Measurements from ENCODE around the gene FAM50A. TPM values are rescaled to one million over a fixed set of nuclear protein-coding genes. Genes with fewer than 3 reads are reported as not detected.

The FAM50A gene
- total and polyA plus RNA-seq, 4 experiments from 2014 or later: 35.6 to 70.3 (median 66.7) TPM

- no peaks in the 10 kb centered on the region for H3K36me3 ChIP-seq (ENCODE audit: insufficient read depth, low read length)
- peak; percentile 65 to 78 (median 72) for DNase-seq
- intact Hi-C loops (cut with micrococcal nuclease): loop anchor here (2.0 to 5.0 kb wide), 3 partner anchors 21 to 60 kb away; partner anchors contain the start of genes FAM3A, LAGE3 and SLC10A3
- POLR2A ChIA-PET (ENCODE audit: partially characterized antibody): interaction anchor here (1.3 to 4.5 kb wide), 11 partner anchors 11 to 531 kb away, joined by 3 to 42 read pairs (median 16); partner anchors contain the start of genes ATP6AP1, FAM3A, FAM50A and LAGE3
- Mint-ChIP-seq H3K4me3 (peak overlapping the region; percentile 89 to 97 (median 94)), H3K9me3 (peaks cover 0 to 7% (median 0%) of the 10 kb centered on the region in 8 donors), H3K27me3 (no peaks in the 10 kb centered on the region), H3K27ac (peak overlapping the region; percentile 69 to 97 (median 95)), H3K36me3 (peaks cover 0 to 14% of the 10 kb centered on the region in 2 donors), H3K4me1 (peaks cover 4 to 19% (median 5%) of the 10 kb centered on the region in 4 donors)
- H3K27ac ChIP-seq (ENCODE audit: low read depth, low read length): peak overlapping the region; percentile 40
- CTCF ChIA-PET (ENCODE audit: partially characterized antibody): no interaction called here
- no peaks in the 10 kb centered on the region for H3K9me3 ChIP-seq (ENCODE audit: control insufficient read depth in 1 of 2, low read length in 2 of 2)
- H3K4me3 ChIP-seq (ENCODE audit: low read length in 2 of 2): peak overlapping the region in 1 of 2 donors; percentile 49
- H3K4me1 ChIP-seq (ENCODE audit: insufficient read depth, low read length): peaks cover 9% of the 10 kb centered on the region
- no peaks in the 10 kb centered on the region for H3K27me3 ChIP-seq (ENCODE audit: insufficient read depth, low read length)
These were observed 13.7 kb downstream of the FAM50A start for GRCh38 chrX:154457491-154458115.

GRCh38 chrX:154458116-154458953, 14.4 kb downstream of the FAM50A start, which contains the start of gene PLXNA3:
TSS of gene PLXNA3 (plus strand) at chrX:154458281. CDS start at chrX:154460184, 1,903 bp downstream.
- peaks cover 4 to 19% (median 6%) of the 10 kb centered on the region in 4 donors for H3K4me1 Mint-ChIP-seq
- ChIA-PET POLR2A (ENCODE audit: partially characterized antibody) (interaction anchor here (0.7 to 4.5 kb wide), 15 partner anchors 10 to 532 kb away, joined by 3 to 42 read pairs (median 11); partner anchors contain the start of genes ATP6AP1, FAM3A, FAM50A and LAGE3), CTCF (ENCODE audit: partially characterized antibody) (interaction anchor here (1.4 kb wide), 1 partner anchor 59 kb away, joined by 4 read pairs; no protein-coding TSS in a partner anchor)
- H3K27me3 ChIP-seq (ENCODE audit: insufficient read depth, low read length): no peaks in the 10 kb centered on the region
- H3K4me1 ChIP-seq (ENCODE audit: insufficient read depth, low read length): peaks cover 9% of the 10 kb centered on the region
- no peaks in the 10 kb centered on the region for H3K27me3 Mint-ChIP-seq
- H3K4me3 Mint-ChIP-seq: peak within 1 kb of the TSS; percentile 89 to 97 (median 94)
- peaks cover 0 to 20% of the 10 kb centered on the region in 2 donors for H3K36me3 Mint-ChIP-seq
- H3K27ac Mint-ChIP-seq: peak within 1 kb of the TSS; percentile 74 to 97 (median 95)
- DNase-seq: peak in 4 of 5 donors; percentile 70 to 79 (median 74)
- peak within 1 kb of the TSS; percentile 17 to 55 for H3K4me3 ChIP-seq (ENCODE audit: low read length in 2 of 2)
- H3K27ac ChIP-seq (ENCODE audit: low read depth, low read length): peak within 1 kb of the TSS; percentile 55
- no peaks in the 10 kb centered on the region for H3K9me3 ChIP-seq (ENCODE audit: control insufficient read depth in 1 of 2, low read length in 2 of 2)
- H3K9me3 Mint-ChIP-seq: peaks cover 0 to 7% (median 0%) of the 10 kb centered on the region in 8 donors
- peaks cover 3% of the 10 kb centered on the region for H3K36me3 ChIP-seq (ENCODE audit: insufficient read depth, low read length)
- intact Hi-C loops (cut with micrococcal nuclease): loop anchor here (5.0 kb wide), 1 partner anchor 59 kb away; the partner anchor contains the start of gene FAM3A

- Mint-ChIP-seq H3K4me3 (peak overlapping the region; percentile 78 to 90 (median 86)), H3K4me1 (peaks cover 4 to 19% (median 6%) of the 10 kb centered on the region in 4 donors), H3K27ac (peak overlapping the region in 6 of 7 donors; percentile 52 to 85 (median 78)), H3K36me3 (peaks cover 0 to 20% of the 10 kb centered on the region in 2 donors), H3K9me3 (peaks cover 0 to 7% (median 0%) of the 10 kb centered on the region in 8 donors), H3K27me3 (no peaks in the 10 kb centered on the region)
- H3K36me3 ChIP-seq (ENCODE audit: insufficient read depth, low read length): peaks cover 3% of the 10 kb centered on the region
- H3K27ac ChIP-seq (ENCODE audit: low read depth, low read length): peak overlapping the region; percentile 55
- no peaks in the 10 kb centered on the region for H3K9me3 ChIP-seq (ENCODE audit: control insufficient read depth in 1 of 2, low read length in 2 of 2)
- no peaks in the 10 kb centered on the region for H3K27me3 ChIP-seq (ENCODE audit: insufficient read depth, low read length)
- peaks cover 9% of the 10 kb centered on the region for H3K4me1 ChIP-seq (ENCODE audit: insufficient read depth, low read length)
- intact Hi-C loops (cut with micrococcal nuclease): loop anchor here (5.0 kb wide), 1 partner anchor 58 kb away; the partner anchor contains the start of gene FAM3A
- DNase-seq: no peak
- peak overlapping the region; percentile 17 to 55 for H3K4me3 ChIP-seq (ENCODE audit: low read length in 2 of 2)
- ChIA-PET POLR2A (ENCODE audit: partially characterized antibody) (interaction anchor here (0.7 to 4.5 kb wide), 15 partner anchors 9 to 532 kb away, joined by 3 to 42 read pairs (median 11); partner anchors contain the start of genes ATP6AP1, FAM3A, FAM50A and LAGE3), CTCF (ENCODE audit: partially characterized antibody) (interaction anchor here (1.4 kb wide), 1 partner anchor 59 kb away, joined by 4 read pairs; no protein-coding TSS in a partner anchor)
These were observed 15.2 kb downstream of the FAM50A start for GRCh38 chrX:154458954-154459778.

GRCh38 chrX:154459832-154460231, 15.9 kb downstream of the FAM50A start:
- CTCF ChIA-PET (ENCODE audit: partially characterized antibody): interaction anchor here (1.4 kb wide), 1 partner anchor 60 kb away, joined by 4 read pairs; no protein-coding TSS in a partner anchor
- Histone ChIP-seq H3K4me1 (ENCODE audit: insufficient read depth, low read length) (peaks cover 9% of the 10 kb centered on the region), H3K27me3 (ENCODE audit: insufficient read depth, low read length) (no peaks in the 10 kb centered on the region), H3K9me3 (ENCODE audit: control insufficient read depth in 1 of 2, low read length in 2 of 2) (no peaks in the 10 kb centered on the region), H3K4me3 (ENCODE audit: low read length in 2 of 2) (no peak overlapping the region), H3K27ac (ENCODE audit: low read depth, low read length) (no peak overlapping the region), H3K36me3 (ENCODE audit: insufficient read depth, low read length) (peaks cover 3% of the 10 kb centered on the region)
- peaks cover 0 to 3% (median 0%) of the 10 kb centered on the region in 8 donors for H3K9me3 Mint-ChIP-seq
- H3K27ac Mint-ChIP-seq: no peak overlapping the region
- peaks cover 4 to 19% (median 6%) of the 10 kb centered on the region in 4 donors for H3K4me1 Mint-ChIP-seq
- no peak for DNase-seq
- no peaks in the 10 kb centered on the region for H3K27me3 Mint-ChIP-seq
- H3K4me3 Mint-ChIP-seq: peak overlapping the region in 6 of 8 donors; percentile 9 to 88 (median 56)
- intact Hi-C loops (cut with micrococcal nuclease): loop anchor here (5.0 kb wide), 1 partner anchor 57 kb away; the partner anchor contains the start of gene FAM3A
- peaks cover 0 to 20% of the 10 kb centered on the region in 2 donors for H3K36me3 Mint-ChIP-seq
- POLR2A ChIA-PET (ENCODE audit: partially characterized antibody): interaction anchor here (1.9 to 4.5 kb wide), 8 partner anchors 9 to 61 kb away, joined by 5 to 42 read pairs (median 25); partner anchors contain the start of genes FAM3A, FAM50A, LAGE3 and RPL10

GRCh38 chrX:154460326-154460725, 16.4 kb downstream of the FAM50A start:
- no peaks in the 10 kb centered on the region for H3K27me3 ChIP-seq (ENCODE audit: insufficient read depth, low read length)
- no peaks in the 10 kb centered on the region for H3K9me3 ChIP-seq (ENCODE audit: control insufficient read depth in 1 of 2, low read length in 2 of 2)
- POLR2A ChIA-PET (ENCODE audit: partially characterized antibody): interaction anchor here (3.6 to 4.5 kb wide), 4 partner anchors 16 to 62 kb away, joined by 17 to 42 read pairs (median 36); partner anchors contain the start of genes FAM50A, RPL10, TAFAZZIN and UBL4A
- H3K4me3 ChIP-seq (ENCODE audit: low read length in 2 of 2): no peak overlapping the region
- Mint-ChIP-seq H3K27me3 (no peaks in the 10 kb centered on the region), H3K9me3 (peaks cover 0 to 3% (median 0%) of the 10 kb centered on the region in 8 donors), H3K4me3 (peak overlapping the region; percentile 25 to 76 (median 48)), H3K27ac (no peak overlapping the region), H3K36me3 (peaks cover 0 to 22% of the 10 kb centered on the region in 2 donors), H3K4me1 (peaks cover 4 to 19% (median 6%) of the 10 kb centered on the region in 4 donors)
- peaks cover 9% of the 10 kb centered on the region for H3K4me1 ChIP-seq (ENCODE audit: insufficient read depth, low read length)
- no peak for DNase-seq
- H3K36me3 ChIP-seq (ENCODE audit: insufficient read depth, low read length): peaks cover 3% of the 10 kb centered on the region
- no peak overlapping the region for H3K27ac ChIP-seq (ENCODE audit: low read depth, low read length)
- intact Hi-C loops (cut with micrococcal nuclease): no loop called here
- CTCF ChIA-PET (ENCODE audit: partially characterized antibody): interaction anchor here (0.9 kb wide), 1 partner anchor 12 kb away, joined by 3 read pairs; no protein-coding TSS in a partner anchor

GRCh38 chrX:154462396-154462795, 18.5 kb downstream of the FAM50A start:
- Mint-ChIP-seq H3K4me3 (no peak overlapping the region), H3K4me1 (peaks cover 3 to 15% (median 4%) of the 10 kb centered on the region in 4 donors), H3K27me3 (no peaks in the 10 kb centered on the region), H3K27ac (no peak overlapping the region), H3K9me3 (peaks cover 0 to 1% (median 0%) of the 10 kb centered on the region in 8 donors), H3K36me3 (peaks cover 0 to 20% of the 10 kb centered on the region in 2 donors)
- no peak for DNase-seq
- Histone ChIP-seq H3K4me3 (ENCODE audit: low read length in 2 of 2) (no peak overlapping the region), H3K27ac (ENCODE audit: low read depth, low read length) (no peak overlapping the region), H3K36me3 (ENCODE audit: insufficient read depth, low read length) (peaks cover 3% of the 10 kb centered on the region), H3K4me1 (ENCODE audit: insufficient read depth, low read length) (peaks cover 9% of the 10 kb centered on the region), H3K9me3 (ENCODE audit: control insufficient read depth in 1 of 2, low read length in 2 of 2) (no peaks in the 10 kb centered on the region), H3K27me3 (ENCODE audit: insufficient read depth, low read length) (no peaks in the 10 kb centered on the region)
- intact Hi-C loops (cut with micrococcal nuclease): no loop called here
- CTCF ChIA-PET (ENCODE audit: partially characterized antibody): interaction anchor here (0.7 kb wide), 1 partner anchor 65 kb away, joined by 3 read pairs; no protein-coding TSS in a partner anchor
- POLR2A ChIA-PET (ENCODE audit: partially characterized antibody): interaction anchor here (0.9 kb wide), 2 partner anchors 22 to 64 kb away, joined by 3 to 4 read pairs; partner anchors contain the start of gene RPL10
